GM12873 (cell line): Measurements from ENCODE around the gene TGFBR1.
A peak's percentile ranks its signal among the peaks of the same experiment; 100 is the strongest.

Experiments
- CTCF ChIP-seq: IDR thresholded peaks from 2 replicates; pipeline ENCODE4 v1.5.1; 2012; ENCODE audit warnings: low read depth, mild to moderate bottlenecking, moderate library complexity, low read length, control low read depth; ENCODE audit not compliant: insufficient read depth; ENCODE audit errors: missing control alignments

Gene TGFBR1

DNA sequence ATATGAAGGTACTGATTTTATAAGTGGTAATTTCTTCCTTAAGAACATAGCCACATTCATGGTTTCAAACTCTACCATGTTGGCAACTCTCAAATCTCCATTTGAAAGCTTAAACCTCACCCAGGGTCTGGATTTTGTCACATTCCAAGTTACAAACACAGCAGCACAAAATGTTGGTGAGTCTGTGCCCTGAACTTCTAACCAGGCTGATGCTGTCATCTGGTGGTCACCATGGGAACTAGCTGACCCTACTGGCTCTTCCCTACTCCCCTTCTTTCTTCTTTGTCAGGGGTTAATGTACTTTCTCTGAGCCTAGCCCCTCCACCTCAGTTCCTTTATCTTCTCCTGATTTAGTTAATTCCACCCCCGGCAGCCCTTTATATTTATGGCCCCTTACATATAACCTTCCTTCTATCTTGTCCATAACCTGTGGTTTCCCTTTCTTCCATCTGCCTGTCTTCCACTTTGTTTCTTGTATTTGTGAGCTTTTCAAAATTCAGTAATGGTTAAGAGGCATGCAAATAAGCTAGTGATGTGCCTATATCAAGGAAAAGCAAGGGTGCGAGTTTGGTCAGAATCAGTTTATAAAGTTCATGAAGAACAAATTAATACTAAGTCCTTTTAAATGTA lies 35.9 kb downstream of the TGFBR1 start:
- TF ChIP-seq CTCF = peak; percentile 99

DNA sequence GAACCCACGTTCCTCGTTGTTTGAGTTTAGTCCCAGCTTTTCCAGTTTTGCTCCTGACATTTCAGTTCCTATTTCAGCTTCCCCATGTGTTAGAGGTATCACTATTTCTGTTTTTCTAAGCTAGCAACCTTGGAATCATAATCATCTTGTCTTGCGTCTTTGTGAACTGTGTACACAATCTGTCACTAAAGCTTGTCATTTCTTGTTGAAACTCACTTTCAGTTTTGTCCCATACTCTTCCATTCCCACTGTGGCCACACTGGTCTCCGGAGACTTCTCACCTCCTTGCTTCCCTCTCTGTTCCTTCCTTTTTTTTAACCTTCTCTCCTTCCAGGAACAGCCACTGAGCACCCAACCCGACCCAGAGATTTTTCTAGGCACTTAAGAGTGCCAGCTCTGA lies 36.9 kb downstream of the TGFBR1 start:
- no peak for TF ChIP-seq CTCF

DNA sequence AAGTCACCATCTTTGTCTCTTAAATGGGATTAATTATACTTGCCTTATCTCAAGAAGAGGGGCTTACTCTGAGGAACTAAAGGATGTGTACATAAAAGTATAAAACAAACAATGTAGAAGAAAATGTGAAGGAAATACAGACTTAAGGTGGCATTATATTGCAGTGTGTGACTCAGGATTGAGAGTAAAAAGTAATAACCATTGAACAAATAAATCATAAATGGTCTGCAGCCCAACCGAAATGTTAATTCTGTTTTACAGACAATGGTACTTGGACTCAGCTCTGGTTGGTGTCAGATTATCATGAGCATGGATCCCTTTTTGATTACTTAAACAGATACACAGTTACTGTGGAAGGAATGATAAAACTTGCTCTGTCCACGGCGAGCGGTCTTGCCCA lies 37.4 kb downstream of the TGFBR1 start:
- TF ChIP-seq CTCF = no peak

- no peak for TF ChIP-seq CTCF
These were observed 38.7 kb downstream of the TGFBR1 start for GRCh38 chr9:99143655-99144054.

DNA sequence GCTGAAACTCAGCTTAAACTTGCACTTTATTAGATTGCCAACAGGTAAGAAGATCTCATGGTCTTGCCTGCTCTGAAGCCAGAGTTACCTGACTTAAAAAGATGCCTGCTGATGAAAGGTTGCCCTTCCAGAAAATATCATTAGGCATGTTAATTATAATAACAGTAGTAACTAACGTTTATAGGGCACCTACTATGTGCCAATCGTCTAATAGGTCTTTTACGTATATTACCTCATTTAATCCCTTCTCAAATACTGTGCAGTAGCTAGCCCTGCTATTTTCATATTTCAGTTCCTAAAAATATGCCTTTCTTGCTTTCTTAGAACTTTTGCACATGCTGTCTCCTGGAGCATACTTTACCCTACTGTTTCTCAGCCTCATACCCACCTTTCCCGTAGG lies 40.1 kb downstream of the TGFBR1 start:
- no peak for TF ChIP-seq CTCF

- TF ChIP-seq CTCF = no peak
These were observed 41.7 kb downstream of the TGFBR1 start for GRCh38 chr9:99146574-99146973.

DNA sequence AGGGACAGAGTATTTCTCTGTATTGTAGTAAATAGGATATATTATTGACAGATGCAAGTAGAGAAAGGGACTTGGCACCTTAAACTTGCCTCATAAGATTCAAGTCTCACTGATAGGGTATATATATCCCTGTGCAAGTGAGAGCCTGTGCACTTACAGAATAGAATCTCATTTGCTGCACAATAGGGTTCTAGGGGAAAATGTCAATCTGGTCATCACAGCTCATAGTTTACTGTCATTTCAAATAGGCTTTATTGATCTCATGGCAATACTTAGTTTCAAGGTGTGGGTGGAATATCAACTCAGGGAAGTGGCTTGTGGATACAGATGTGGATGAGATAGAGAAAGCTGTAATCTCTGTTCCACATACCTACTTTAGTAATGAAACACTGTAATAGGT lies 42.3 kb downstream of the TGFBR1 start:
- no peak for TF ChIP-seq CTCF
